Mesendoderm (in vitro differentiated cells): ENCODE data around the gene PMEL.
A peak's percentile ranks its signal among the peaks of the same experiment; 100 is the strongest.

Source experiments
- DNase-seq: peaks from one replicate; pipeline ENCODE4 v3.0.0; 2013
- H2AK5ac ChIP-seq: 2 replicates; pipeline ENCODE4 v1.6.1; 2013; ENCODE audit warnings: low read length, inconsistent platforms
- H2BK120ac ChIP-seq: 2 replicates; pipeline ENCODE4 v1.6.1; 2013; ENCODE audit warnings: low read depth, mild to moderate bottlenecking, low read length, moderate library complexity, mixed read lengths
- H2BK15ac ChIP-seq: replicated peaks from 2 replicates; pipeline ENCODE4 v1.6.1; 2013; ENCODE audit warnings: low read depth, mild to moderate bottlenecking, moderate library complexity
- H2BK5ac ChIP-seq: 2 replicates; pipeline ENCODE4 v1.6.1; 2013; ENCODE audit warnings: low read length, inconsistent platforms
- H3K18ac ChIP-seq: 2 replicates; pipeline ENCODE4 v1.6.1; 2013; ENCODE audit warnings: mild to moderate bottlenecking, low read length, mixed read lengths
- H3K23ac ChIP-seq: one replicate; pipeline ENCODE4 v1.6.1; 2013; ENCODE audit warnings: low read length
- H3K27ac ChIP-seq: 2 replicates; pipeline ENCODE4 v1.5.1; 2013; ENCODE audit warnings: low read depth, mild to moderate bottlenecking, inconsistent platforms, low read length, moderate library complexity
- H3K27me3 ChIP-seq: 2 replicates; pipeline ENCODE4 v1.6.1; 2013; ENCODE audit warnings: low read length, control low read depth, mild to moderate bottlenecking, inconsistent platforms; ENCODE audit not compliant: insufficient read depth, poor library complexity
- H3K36me3 ChIP-seq: 2 replicates; pipeline ENCODE4 v1.6.1; 2013; ENCODE audit warnings: low read length, inconsistent platforms; ENCODE audit not compliant: control insufficient read depth, insufficient read depth
- H3K4ac ChIP-seq: one replicate; pipeline ENCODE4 v1.6.1; 2013; ENCODE audit warnings: low read depth, mild to moderate bottlenecking, low read length, moderate library complexity
- H3K4me1 ChIP-seq: 2 replicates; pipeline ENCODE4 v1.6.1; 2013; ENCODE audit warnings: low read depth, low read length, inconsistent platforms; ENCODE audit not compliant: control insufficient read depth
- H3K4me2 ChIP-seq: 2 replicates; pipeline ENCODE4 v1.6.1; 2013; ENCODE audit warnings: low read length
- H3K4me3 ChIP-seq: 2 replicates; pipeline ENCODE4 v1.5.1; 2013; ENCODE audit warnings: mild to moderate bottlenecking, low read length
- H3K56ac ChIP-seq: one replicate; pipeline ENCODE4 v1.6.1; 2013; ENCODE audit warnings: low read length
- H3K79me1 ChIP-seq: 2 replicates; pipeline ENCODE4 v1.6.1; 2013; ENCODE audit warnings: low read length, inconsistent platforms
- H3K79me2 ChIP-seq: 2 replicates; pipeline ENCODE4 v1.6.1; 2013; ENCODE audit warnings: mild to moderate bottlenecking, low read length; ENCODE audit not compliant: control insufficient read depth, insufficient read depth
- H3K9ac ChIP-seq: 2 replicates; pipeline ENCODE4 v1.6.1; 2013; ENCODE audit warnings: low read length, inconsistent platforms
- H4K5ac ChIP-seq: one replicate; pipeline ENCODE4 v1.6.1; 2013; ENCODE audit warnings: low read length
- H4K8ac ChIP-seq: one replicate; pipeline ENCODE4 v1.6.1; 2013; ENCODE audit warnings: low read depth, mild to moderate bottlenecking, control low read depth, low read length, moderate library complexity
- WGBS: extraction: QIAGEN DNeasy Blood & Tissue Kit; methylation state at CpG from one replicate; pipeline ENCODE4 v1.1.7; 2013; ENCODE audit warnings: low lambda C conversion rate, missing lambda C conversion rate; ENCODE audit not compliant: insufficient coverage; ENCODE audit errors: extremely low coverage; 5-methylcytosine and 5-hydroxymethylcytosine counted together

PMEL gene

DNA sequence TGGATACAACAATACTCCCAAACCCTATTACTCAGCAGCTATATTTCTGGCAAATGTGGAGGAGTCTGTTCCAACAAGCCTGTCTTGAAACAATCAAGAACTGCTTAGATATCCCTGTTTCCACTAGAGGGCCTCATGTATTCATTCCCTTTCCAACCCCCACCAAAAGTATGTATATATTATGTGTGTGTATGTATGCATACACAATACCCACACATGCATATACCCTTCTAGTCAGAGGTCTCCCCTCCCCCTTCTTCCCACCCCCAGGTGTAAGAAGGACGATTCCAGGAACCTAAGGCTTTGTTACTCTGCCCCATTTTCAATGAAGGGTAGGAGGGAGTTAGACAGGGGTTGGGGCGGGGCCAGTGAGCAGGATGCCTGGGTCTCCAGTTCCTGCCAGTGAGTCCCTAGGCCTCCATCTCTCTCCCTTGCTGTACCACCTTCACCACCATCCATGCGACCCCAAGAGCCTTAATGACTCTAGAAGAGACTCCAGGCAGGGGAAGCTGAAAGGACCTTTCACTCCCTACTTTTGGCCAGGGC, 35.0 kb downstream of the PMEL start, which contains the start of gene DGKA:
Gene DGKA, plus strand, starts transcription at position 392 of the 546 bp plus-strand sequence. CDS start 5,342 bp downstream, outside the sequence.
- no peak within 1 kb of the TSS for H3K27ac ChIP-seq
- H3K4ac ChIP-seq: no peak within 1 kb of the TSS
- H3K18ac ChIP-seq: peak within 1 kb of the TSS; percentile 15
- no peak within 1 kb of the TSS for H2BK120ac ChIP-seq
- peak within 1 kb of the TSS; percentile 52 for H3K4me3 ChIP-seq
- H3K79me2 ChIP-seq: peaks cover 8% of the 10 kb centered on the region
- no peak within 1 kb of the TSS for H2BK5ac ChIP-seq
- H4K8ac ChIP-seq: peak within 1 kb of the TSS; percentile 84
- no peak within 1 kb of the TSS for H2BK15ac ChIP-seq
- H3K9ac ChIP-seq: peak within 1 kb of the TSS; percentile 77
- H3K79me1 ChIP-seq: no peaks in the 10 kb centered on the region
- peak within 1 kb of the TSS; percentile 87 for H3K56ac ChIP-seq
- WGBS: no CpG with 5 or more reads among the region's 3 CpGs
- peaks cover 8% of the 10 kb centered on the region for H3K27me3 ChIP-seq
- H3K23ac ChIP-seq: no peak within 1 kb of the TSS
- H3K36me3 ChIP-seq: no peaks in the 10 kb centered on the region
- H3K4me2 ChIP-seq: peak within 1 kb of the TSS; percentile 93
- peaks cover 3% of the 10 kb centered on the region for H3K4me1 ChIP-seq
- DNase-seq: peak; percentile 62
- no peak within 1 kb of the TSS for H4K5ac ChIP-seq
- H2AK5ac ChIP-seq: no peak within 1 kb of the TSS

DNA sequence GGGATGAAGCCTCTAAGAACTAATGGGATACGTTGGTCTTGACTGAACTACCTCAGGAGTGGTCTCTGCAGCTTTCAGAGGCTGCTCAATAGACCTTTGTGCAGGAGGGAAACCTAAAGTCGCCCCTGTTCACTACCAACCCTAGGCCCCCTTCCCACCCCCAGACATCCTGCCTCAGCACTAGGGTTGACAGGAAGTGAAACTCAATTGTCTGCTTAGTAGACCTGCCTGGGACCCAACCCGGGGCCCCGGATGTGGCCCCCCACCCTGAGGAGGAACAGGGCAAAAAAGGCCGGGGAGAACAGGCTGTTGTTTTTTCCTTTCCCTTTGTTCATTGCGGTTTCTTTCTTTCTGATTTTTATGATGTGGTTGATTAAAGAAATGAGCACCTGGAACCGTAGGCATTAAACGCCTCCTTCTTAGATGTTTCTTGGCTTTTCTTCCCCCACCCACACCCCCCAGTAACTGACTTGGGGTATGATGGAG, 36.5 kb downstream of the PMEL start:
- Histone ChIP-seq H2AK5ac (no peak overlapping the region), H3K79me1 (peaks cover 6% of the 10 kb centered on the region), H3K27me3 (peaks cover 5% of the 10 kb centered on the region), H3K9ac (no peak overlapping the region), H2BK5ac (no peak overlapping the region), H3K56ac (no peak overlapping the region), H3K36me3 (no peaks in the 10 kb centered on the region), H2BK15ac (no peak overlapping the region), H3K4ac (no peak overlapping the region), H3K4me2 (no peak overlapping the region), H3K4me3 (no peak overlapping the region), H3K27ac (no peak overlapping the region), H2BK120ac (no peak overlapping the region), H4K5ac (no peak overlapping the region), H3K18ac (no peak overlapping the region), H3K4me1 (peaks cover 6% of the 10 kb centered on the region), H4K8ac (no peak overlapping the region), H3K23ac (no peak overlapping the region), H3K79me2 (peaks cover 21% of the 10 kb centered on the region)
- WGBS: no CpG with 5 or more reads among the region's 8 CpGs
- no peak for DNase-seq

DNA sequence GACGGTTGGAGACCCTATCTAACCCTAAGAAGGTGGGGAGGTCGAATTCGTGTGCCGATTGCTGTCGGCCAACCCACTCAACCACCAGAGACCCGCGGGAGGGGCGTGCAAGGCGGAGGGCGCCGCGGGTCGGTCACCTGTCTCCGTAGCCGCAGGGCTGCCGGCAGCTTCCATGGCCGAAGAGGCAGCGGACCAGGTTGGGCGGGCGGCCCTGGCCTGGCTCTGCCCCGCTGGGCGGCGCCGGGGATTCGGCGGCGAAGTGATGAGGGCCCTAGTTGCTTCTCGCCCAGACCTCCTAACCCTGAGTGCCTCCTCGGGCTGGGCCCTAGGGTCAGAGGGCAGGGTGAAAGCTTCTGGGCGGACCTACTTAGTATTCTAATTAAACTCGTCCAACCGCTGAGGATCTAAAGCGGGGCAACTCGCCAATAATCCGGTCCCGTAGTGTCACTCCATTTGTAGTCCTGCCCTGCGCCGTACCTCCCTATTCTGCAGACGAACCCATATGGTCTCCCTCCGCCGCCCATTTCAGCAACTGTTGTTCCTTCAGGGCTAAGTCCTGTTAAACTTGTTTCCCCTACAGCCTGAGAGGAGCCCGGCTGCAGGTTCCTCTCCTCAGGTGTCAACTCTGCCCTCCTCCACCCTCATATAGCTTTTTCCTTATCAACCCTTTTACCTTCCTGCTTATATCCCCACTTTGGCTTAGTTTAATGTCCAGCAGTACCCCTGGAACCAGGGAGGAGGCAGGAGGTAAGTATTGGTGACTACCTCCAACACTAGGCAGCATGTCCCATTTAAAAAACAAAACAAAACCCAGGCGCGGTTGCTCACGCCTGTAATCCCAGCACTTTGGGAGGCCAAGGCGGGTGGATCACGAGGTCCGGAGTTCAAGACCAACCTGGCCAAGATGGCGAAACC, 38.0 kb downstream of the PMEL start, which contains the start of gene PYM1:
Gene PYM1, minus strand, starts transcription at position 307 of the 915 bp plus-strand sequence. Its CDS starts 133 bp downstream, at position 174.
- H3K56ac ChIP-seq: peak within 1 kb of the TSS; percentile 97
- WGBS: no CpG with 5 or more reads among the region's 49 CpGs
- peaks cover 2% of the 10 kb centered on the region for H3K27me3 ChIP-seq

DNA sequence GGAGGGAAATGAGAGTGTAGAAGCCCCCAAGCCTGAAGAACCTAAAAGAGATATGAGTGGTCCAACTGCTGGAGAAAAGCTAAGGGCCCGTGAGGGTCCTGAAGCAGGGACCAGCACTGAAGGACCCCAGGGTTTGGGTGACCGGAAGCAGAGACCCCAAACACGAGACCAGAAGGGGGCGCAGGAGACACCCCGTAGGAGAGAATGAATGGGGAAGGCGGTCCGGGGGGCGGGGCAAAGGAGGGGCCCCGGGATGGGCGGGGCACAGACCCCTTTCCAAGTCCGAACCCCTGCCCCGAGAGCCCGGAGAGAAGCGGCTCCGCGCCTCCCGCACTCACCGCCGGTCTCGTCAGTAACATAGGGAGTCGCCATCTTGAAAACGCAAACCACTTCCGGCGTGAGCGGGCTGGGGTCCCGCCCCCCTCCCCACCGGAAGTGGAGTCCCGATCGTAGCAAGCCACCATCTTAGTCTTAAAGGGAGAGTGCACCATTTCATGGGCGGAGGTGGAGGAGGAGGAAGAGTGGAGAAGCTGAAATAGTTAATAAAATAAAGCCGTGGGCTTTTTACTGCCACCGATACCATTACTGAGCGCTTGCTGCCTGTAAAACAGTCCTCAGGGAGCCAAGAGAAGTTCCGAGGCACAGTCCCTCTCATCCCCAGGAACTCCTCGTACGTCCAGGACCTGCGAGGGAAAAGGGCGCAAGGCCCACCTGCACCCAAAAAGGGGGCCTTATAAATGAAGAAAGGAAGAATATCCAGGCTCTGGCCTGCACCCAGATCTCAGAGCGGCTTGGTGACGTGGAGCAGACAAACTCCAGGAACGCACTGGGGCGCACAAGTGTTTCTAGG, 38.9 kb downstream of the PMEL start:
- Histone ChIP-seq H2AK5ac (peak overlapping the region; percentile 24), H2BK120ac (peak overlapping the region; percentile 73), H3K18ac (peak overlapping the region; percentile 96), H3K79me2 (peaks cover 37% of the 10 kb centered on the region), H4K5ac (no peak overlapping the region), H3K9ac (peak overlapping the region; percentile 75), H3K4ac (peak overlapping the region; percentile 89), H2BK5ac (peak overlapping the region; percentile 97), H3K36me3 (peaks cover 2% of the 10 kb centered on the region), H3K56ac (peak overlapping the region; percentile 97), H2BK15ac (no peak overlapping the region), H3K27me3 (no peaks in the 10 kb centered on the region), H4K8ac (peak overlapping the region; percentile 92), H3K27ac (peak overlapping the region; percentile 96), H3K4me1 (peaks cover 6% of the 10 kb centered on the region), H3K4me3 (peak overlapping the region; percentile 78), H3K23ac (peak overlapping the region; percentile 71), H3K4me2 (peak overlapping the region; percentile 20), H3K79me1 (peaks cover 9% of the 10 kb centered on the region)
- DNase-seq: peak; percentile 97
- no CpG with 5 or more reads among the region's 42 CpGs for WGBS

More for the DNA sequence above, 38.0 kb downstream of the PMEL start, which contains the start of gene PYM1:
- Histone ChIP-seq H3K18ac (peak within 1 kb of the TSS; percentile 96), H3K27ac (peak within 1 kb of the TSS; percentile 96), H4K5ac (peak within 1 kb of the TSS; percentile 5), H2BK15ac (no peak within 1 kb of the TSS), H3K79me1 (peaks cover 8% of the 10 kb centered on the region), H3K4me1 (peaks cover 6% of the 10 kb centered on the region), H2AK5ac (peak within 1 kb of the TSS; percentile 24), H3K4ac (peak within 1 kb of the TSS; percentile 89), H3K23ac (peak within 1 kb of the TSS; percentile 71), H3K4me3 (peak within 1 kb of the TSS; percentile 78), H2BK120ac (peak within 1 kb of the TSS; percentile 73), H2BK5ac (peak within 1 kb of the TSS; percentile 97), H4K8ac (peak within 1 kb of the TSS; percentile 92), H3K9ac (peak within 1 kb of the TSS; percentile 75), H3K36me3 (no peaks in the 10 kb centered on the region), H3K79me2 (peaks cover 29% of the 10 kb centered on the region), H3K4me2 (peak within 1 kb of the TSS; percentile 35)
- peak; percentile 95 for DNase-seq
